ENCODE results near the gene ADAP1.

ADAP1 gene

GRCh38 chr7:899806-900205, 54.7 kb downstream of the ADAP1 start:
- no peak overlapping the region for H3K4me3 ChIP-seq (ENCODE audit: low read depth, low read length)
- TF ChIP-seq, protein P1, sequence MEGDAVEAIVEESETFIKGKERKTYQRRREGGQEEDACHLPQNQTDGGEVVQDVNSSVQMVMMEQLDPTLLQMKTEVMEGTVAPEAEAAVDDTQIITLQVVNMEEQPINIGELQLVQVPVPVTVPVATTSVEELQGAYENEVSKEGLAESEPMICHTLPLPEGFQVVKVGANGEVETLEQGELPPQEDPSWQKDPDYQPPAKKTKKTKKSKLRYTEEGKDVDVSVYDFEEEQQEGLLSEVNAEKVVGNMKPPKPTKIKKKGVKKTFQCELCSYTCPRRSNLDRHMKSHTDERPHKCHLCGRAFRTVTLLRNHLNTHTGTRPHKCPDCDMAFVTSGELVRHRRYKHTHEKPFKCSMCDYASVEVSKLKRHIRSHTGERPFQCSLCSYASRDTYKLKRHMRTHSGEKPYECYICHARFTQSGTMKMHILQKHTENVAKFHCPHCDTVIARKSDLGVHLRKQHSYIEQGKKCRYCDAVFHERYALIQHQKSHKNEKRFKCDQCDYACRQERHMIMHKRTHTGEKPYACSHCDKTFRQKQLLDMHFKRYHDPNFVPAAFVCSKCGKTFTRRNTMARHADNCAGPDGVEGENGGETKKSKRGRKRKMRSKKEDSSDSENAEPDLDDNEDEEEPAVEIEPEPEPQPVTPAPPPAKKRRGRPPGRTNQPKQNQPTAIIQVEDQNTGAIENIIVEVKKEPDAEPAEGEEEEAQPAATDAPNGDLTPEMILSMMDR (IDR thresholded peaks at IDR 0.05; ENCODE audit: insufficient read depth, low read depth, low read length, missing control alignments), result no peak
- no peak for DNase-seq (ENCODE audit: low read depth)

DNA sequence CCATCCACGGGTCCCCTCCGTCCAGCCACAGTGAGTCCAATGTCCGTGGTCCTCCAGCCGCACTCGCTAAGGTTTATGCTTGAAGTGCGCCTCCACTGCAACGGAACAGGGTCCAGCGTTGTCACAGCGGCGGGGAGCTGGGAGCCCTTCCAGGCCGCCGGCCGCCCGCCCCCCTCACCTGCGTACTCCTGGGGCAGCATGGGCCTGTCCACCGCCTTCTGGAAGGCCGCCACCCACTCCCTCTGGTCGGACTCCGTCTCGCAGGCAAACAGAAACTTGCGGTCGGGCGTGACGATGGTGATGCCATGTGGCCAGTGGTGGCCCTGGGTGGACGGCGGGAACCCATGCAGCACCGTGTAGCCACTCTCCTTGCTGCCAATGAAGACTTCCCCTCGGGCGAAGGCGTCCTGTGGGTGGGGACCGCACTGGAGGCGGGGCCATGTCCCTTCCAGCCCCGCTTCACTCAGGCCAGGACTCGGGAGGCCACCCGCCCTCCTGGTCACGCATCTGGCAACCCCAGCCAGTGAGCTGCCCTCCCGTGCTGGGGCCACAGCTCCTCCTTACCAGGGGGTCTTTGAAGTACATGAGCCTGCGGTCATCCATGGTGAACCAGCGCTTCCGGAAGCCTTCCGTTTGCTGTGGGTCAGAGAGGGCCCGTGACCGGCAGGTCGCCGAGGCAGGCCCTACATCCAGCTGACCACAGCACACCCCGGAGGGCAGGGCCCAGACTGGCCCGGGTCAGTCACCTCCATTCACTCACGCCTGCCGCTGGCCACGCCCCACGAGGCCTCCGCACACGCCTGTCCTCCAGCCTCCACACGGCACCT, 55.4 kb downstream of the ADAP1 start:
- no peak overlapping the region for H3K4me3 ChIP-seq (ENCODE audit: low read depth, low read length)
- TF ChIP-seq, protein P1 (IDR thresholded peaks at IDR 0.05; ENCODE audit: insufficient read depth, low read depth, low read length, missing control alignments), result no peak
- no peak for DNase-seq (ENCODE audit: low read depth)

DNA sequence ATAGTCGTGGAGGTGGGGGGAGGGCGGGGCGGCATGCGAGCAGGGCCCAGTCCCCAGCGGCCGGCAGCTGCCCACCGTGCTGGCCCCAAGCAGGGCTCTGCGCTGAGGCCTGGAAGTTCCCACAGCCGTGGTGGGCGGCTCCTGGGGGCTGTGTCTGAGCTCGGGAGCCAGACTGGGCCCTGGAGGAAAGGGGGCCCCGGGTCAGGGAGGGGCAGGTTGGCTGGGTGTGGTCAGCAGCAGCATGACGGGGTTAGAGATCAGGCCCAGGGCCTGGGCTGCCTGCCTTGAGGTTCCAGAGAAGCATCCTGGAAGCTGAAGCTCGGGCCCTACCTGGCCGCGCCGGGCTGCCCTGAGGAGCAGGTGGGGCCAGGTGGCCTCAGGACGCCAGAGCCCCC, 56.0 kb downstream of the ADAP1 start:
- H3K4me3 ChIP-seq (ENCODE audit: low read depth, low read length), result no peak overlapping the region
- TF ChIP-seq, protein P1 (IDR thresholded peaks at IDR 0.05; ENCODE audit: insufficient read depth, low read depth, low read length, missing control alignments), result no peak
- DNase-seq (ENCODE audit: low read depth), result no peak

DNA sequence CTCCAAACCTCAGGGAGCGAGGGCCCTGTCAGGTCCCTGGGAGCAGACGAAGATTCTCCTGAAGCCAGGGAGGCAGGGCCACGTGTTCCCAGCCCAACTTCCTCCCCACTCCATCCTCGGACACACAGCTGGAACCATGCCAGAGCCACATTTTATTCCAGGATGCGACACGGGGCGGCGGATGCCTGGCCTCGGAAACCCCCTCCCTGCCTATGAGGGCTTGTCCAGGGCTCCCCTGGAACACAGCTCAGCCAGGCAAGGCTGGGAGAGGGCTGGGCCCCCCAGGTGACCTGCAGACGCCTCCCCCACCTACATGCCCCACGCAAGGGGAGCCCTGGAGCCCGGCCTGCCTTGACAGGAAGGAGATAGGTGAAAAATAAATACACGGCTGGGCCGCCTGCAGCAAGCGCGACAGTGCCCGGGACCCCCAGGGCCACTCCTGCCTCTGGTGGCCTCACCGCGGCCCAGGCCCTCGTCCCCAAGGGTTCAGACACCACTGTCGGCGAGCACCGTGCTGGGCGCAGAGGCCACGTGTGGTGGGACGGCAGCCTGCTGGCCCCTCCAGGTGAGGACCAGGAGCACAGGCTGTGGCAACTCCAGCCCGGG, 56.6 kb downstream of the ADAP1 start:
- no peak overlapping the region for H3K4me3 ChIP-seq (ENCODE audit: low read depth, low read length)
- TF ChIP-seq, protein P1 (IDR thresholded peaks at IDR 0.05; ENCODE audit: insufficient read depth, low read depth, low read length, missing control alignments), result no peak
- DNase-seq (ENCODE audit: low read depth), result no peak

DNA sequence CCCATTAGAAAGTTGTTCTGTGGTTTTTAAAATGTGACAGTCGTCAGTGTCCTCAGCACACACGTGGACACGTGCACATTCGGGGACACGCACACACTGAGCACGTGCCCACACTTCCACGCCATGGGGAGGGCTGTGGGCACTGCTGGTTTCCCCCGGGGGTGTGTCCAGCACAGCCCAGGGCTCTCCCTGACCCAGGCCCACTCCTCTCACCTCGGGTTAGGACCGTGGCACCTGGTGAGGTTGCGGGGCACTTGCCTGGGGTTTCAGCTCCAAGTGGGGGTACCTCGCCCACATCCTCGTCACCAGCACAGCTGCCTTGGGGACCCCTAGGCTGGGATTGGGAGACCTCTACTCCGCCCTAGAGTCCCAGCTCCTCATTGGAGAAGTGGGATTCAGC, 57.4 kb downstream of the ADAP1 start:
- TF ChIP-seq, protein P1 (IDR thresholded peaks at IDR 0.05; ENCODE audit: insufficient read depth, low read depth, low read length, missing control alignments), result no peak
- H3K4me3 ChIP-seq (ENCODE audit: low read depth, low read length), result no peak overlapping the region
- DNase-seq (ENCODE audit: low read depth), result no peak

DNA sequence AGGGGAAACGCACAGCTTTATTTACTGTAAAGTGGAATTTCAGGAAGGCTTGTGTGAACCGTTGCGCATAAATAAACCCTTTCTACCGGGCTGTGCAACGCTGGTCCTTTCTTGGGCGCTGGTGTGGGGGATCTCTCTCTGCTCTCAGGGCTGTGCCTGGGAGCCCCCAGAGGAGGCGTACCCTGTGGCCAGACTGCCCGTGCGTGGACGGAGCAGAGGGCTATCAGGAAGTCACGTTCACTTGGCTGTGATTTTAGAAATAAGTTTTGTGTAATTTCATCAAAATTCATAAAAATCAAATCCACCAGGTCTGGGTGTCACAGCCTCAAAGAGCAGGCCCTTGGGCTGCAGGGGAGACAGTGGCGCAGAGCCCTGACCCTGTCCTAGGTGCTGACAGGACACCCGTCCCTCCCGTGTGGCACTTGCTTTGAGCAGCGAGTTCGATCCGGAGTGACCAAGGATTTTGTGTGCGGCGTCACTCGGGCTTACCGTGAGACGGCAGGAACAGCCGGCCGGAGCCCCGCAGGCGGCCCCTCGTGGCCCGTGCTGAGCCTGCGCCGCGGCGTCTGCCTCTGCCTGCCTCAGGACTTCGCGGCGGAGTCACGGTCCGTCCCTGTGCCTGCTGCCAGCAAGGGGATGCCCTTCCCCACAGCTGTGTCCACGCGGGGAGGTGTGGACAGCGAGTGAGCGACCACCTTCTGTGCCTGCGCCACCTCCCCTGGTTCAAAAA, 58.0 kb downstream of the ADAP1 start:
- DNase-seq (ENCODE audit: low read depth), result no peak
- no peak overlapping the region for H3K4me3 ChIP-seq (ENCODE audit: low read depth, low read length)

More for the DNA sequence above, 58.0 kb downstream of the ADAP1 start:
- TF ChIP-seq, protein P1 (IDR thresholded peaks at IDR 0.05; ENCODE audit: insufficient read depth, low read depth, low read length, missing control alignments), result no peak

Measured in GM12865 (cell line).